ENCODE results near the gene CAPN12.

The CAPN12 gene

DNA sequence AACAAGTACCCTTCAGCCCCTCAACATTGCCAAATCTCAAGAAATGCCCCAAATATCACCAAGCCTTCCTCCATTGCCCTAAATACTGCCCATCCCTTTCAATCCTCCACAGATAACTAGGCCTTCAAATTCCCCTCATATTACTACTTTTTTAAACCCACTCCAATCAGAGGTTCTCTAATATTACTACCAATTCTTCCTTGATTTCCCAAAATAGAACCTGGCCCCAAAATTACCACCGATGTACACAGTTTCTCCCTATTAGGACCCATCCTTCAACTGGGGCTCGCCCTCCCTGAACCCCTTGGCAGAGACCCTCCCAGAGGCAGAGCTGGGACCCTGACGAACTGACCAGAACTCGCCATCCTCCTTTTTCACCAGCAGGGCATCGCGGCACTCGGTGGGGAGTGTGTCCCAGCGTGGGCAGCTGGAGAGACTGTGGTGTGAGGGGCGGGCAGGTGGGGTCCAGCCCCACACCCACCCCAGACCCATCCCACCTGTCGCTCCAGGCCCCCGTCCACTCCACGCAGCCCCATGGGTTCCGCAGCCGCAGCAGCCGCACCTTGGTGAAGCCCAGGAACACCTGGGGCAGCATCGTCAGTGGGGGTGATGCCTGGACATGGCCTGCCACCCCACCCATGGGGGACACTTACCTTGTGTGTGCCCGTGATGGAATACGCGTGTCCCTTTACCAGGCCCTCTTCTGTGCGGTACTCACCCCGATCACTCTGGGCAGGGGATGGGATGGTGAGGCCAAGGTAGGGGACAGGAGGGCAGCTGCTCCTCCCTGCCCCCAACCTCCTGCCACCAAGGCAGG, 6.1 kb downstream of the CAPN12 start:
- DNase-seq, result no peak

DNA sequence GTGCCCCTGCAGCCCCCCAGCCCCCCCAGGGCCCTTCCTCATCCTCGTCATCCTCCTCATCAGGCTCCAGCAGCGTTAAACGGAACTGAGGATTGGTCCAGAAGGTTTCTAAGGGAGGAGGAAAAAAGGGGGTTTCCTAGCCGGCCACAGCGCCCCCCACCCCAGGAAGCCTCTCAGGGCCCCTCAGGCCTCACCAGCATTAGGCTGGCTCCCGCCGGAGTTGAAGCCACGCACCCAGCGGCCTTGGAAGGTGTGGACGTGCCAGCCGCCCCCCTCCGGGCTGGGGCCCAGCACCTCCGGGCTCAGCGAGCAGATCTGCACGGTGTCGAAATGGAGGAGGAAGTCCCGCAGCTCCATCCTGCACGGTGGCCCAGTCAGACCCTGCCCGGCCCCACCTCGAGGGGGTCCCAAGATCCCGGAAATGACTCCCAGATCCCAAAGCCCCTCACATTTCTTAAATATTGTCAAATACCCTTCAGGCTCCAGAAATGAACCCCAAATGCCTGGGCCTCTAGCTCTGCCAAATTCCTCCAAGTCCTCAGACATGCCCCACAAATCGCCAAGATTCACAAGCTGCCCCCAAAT, 6.9 kb downstream of the CAPN12 start:
- no peak for DNase-seq

DNA sequence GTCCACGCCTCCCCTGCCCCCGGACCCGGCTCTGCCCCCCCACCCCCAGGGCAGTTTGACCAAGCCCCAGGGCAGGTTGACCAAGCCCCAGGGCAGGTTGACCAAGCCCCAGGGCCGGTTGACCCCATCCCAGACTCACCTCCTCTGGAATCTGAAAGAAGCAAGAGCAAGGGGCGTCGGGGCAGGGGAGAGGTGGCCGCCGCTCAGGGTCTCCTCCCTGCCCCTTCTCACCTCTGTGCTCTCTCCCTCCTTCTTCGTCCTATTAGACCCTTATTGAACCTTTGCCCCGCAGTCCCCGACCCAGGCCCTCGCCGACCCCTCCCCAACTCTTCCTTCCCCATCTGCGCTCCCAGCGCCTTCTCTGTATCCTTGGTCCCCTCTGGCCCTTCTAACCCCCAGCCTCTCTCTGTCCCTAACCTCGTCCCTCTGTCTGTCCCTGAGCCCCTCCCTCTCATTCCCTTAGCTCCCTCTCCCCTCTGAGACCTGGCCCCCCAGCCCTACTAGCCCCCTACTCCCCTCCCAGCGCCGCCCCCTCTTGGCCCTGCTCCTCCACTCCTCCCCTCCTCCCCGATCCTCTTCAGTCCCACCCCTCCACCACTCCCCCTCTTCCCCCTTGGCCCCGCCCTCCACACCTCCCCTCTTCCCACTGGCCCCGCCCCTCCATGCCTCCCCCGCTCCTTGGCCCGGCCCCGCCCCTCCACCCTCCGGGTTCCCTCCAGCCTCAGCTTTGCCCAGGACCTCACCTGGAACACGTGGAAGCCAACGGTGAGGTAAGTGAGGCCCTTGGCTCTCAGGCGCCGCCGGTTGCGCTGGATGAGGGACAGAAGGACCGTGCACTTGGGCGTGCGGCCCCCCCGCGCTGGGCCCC, 7.6 kb downstream of the CAPN12 start:
- no peak for DNase-seq

DNA sequence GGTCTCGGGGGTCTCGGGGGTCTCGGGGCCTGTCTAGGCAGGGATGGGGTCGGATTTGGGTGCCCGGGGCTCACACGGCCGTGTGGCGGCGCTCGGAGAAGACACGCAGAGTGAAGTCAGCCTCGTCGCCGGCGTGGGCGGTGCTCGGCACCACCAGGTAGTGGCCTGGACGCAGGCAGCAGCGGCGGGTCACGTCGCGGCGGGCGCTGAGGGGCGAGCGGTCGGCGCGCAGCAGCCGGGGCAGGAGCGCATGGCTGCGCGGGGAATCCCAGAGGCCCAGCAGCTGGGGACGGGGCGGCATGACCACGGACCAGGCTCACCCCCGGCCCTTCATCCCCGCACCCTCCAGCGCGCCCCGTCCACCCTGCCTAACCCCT, 8.2 kb downstream of the CAPN12 start:
- DNase-seq, result no peak

DNA sequence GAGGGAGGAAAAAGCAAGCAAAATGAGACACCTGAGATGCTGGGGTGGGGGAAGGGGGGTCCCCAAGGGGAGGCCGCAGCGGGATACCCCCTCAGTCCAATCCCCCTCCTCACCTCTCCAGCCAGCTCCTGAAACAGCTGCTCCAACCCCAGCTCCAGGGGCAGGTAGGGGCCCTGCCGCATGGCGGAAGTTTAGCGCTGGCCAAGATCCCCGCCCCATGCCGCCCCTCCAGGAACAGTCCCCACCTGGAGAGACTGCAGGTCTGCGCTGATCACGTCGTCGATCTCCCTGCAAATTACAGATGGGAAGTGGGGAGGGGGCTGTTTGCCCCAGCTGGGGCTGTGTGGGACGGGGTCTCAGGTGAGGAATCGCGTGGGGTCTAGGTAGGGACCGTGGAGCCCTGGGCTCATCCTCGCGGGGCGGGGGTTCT, 9.0 kb downstream of the CAPN12 start:
- DNase-seq, result no peak

DNA sequence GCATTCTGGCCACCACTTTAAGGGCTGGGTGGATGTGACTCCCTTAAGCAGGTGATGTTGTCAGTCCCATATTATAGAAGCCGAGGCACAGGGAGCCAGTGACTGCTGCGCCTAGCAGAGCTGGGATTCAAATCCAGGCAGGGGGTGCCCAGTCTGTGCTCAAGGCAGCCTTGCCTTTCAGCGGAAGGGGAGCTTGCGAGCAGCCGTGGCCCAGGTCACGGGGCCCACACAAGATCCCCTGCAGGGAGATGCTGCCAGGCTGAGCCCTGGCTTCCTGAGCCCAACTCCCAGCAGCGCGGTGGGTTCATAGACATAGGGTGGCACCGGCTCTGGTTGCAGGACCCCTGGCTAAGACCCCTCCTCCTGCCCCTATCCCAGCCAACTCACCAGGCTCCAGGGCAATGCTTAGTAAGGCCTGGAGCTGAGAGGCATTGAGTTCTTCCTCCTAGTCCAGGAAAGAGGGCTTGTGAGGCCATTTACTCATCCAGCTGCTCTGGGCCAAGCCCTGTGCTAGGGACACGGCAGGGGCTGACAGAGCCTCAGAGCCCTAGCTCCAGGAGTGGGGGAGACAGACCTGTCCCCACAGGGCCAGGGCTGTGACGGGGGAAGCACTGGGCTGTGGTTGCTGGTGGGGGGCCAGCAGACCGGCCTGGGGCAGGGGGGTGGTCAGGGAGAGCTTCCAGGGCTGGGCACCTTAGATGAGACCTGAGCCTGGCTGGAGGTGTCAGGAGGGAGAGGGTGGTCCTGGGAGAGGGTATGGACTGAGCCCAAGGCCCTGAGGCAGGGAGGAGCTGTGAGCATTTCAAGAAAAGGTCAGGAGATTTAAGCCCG, 9.6 kb downstream of the CAPN12 start:
- no peak for DNase-seq

DNA sequence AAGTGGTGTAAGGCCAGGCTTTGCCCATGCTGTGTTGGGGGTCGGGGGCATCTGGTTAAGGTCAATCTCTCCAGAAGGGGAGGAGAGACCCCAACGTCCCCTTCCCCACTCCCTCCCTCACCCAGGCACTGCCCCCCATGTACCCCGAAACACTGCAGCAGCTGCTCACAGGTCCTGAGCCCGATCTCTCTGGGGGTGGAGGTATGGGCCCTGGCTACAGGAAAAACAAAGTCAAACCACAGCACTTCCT, 10.2 kb downstream of the CAPN12 start:
- no peak for DNase-seq

DNA sequence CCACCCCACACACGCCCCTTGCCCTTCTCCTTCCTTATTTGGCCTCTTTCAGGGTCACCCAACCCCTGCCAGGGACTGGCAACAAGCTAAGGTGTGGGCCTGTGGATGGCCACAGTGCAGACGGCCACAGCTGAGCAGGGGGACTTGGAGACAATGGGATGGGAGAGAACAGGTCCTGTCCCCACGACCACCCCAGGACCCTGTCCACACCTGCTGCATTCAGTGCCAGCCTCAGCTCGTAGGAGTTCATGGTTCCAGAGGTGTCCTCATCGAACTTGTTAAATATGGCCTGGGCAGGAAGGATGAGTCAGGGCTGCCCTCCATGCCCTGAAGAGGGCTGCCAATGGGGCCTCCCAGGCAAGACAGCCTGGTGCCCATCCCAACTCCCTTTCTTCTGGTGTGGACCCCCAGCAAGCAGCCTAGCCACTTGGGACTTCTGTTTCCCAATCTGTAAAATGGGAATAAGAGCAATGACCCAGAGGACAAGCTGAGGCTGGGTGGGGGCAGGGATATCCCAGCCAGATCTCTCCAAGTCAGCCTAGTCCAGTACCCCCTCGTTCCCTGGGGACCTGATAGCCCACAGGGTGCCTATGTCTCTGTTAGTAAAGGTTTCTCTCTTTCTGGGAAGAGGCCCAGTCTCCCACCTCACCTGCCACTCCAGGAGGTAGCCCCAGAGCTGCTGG, 10.6 kb downstream of the CAPN12 start:
- DNase-seq, result no peak

DNA sequence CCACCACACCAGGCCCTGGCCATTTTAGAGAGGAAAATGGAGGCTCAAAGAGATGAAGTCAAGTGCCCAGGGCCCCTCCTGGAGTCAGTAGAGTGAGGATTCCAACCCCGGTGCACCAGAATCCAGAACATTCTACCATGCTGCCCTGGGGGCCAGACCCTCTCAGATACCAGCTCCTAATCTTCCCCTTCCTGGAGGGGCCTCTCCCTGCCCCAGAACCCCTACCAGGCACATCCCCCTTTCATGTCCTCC, 11.1 kb downstream of the CAPN12 start:
- DNase-seq, result no peak

DNA sequence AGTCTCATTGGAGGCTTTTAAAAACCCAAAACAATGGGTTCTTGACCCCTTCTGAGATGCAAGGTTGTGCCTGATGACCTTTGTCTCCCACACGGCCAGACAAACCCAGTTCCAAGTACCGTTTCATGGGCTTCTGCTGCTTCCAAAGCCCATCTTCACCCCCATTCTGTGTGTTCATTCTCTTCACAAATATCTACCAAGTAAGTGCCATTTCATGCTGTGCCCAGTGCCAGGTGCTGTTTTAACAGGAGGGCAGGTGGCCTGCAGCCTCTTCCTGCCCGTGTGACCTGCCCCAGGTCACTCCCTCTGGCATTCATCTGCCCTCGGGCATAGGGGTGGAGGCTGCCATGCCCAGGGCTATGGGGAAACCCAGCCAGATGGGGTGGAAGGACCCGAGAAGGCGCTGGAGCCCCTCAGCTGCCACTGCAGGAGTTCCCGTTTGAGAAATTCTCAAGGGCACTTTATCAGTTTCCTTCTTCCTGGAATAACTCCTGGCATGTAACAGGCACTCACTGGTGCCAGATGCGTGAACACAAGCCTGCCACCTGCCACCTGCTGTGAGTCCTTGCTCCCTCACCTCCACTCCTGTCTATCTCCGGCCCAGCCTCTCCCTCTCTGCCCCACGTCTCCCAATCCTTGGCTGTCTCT, 12.5 kb downstream of the CAPN12 start:
- DNase-seq, result no peak

DNA sequence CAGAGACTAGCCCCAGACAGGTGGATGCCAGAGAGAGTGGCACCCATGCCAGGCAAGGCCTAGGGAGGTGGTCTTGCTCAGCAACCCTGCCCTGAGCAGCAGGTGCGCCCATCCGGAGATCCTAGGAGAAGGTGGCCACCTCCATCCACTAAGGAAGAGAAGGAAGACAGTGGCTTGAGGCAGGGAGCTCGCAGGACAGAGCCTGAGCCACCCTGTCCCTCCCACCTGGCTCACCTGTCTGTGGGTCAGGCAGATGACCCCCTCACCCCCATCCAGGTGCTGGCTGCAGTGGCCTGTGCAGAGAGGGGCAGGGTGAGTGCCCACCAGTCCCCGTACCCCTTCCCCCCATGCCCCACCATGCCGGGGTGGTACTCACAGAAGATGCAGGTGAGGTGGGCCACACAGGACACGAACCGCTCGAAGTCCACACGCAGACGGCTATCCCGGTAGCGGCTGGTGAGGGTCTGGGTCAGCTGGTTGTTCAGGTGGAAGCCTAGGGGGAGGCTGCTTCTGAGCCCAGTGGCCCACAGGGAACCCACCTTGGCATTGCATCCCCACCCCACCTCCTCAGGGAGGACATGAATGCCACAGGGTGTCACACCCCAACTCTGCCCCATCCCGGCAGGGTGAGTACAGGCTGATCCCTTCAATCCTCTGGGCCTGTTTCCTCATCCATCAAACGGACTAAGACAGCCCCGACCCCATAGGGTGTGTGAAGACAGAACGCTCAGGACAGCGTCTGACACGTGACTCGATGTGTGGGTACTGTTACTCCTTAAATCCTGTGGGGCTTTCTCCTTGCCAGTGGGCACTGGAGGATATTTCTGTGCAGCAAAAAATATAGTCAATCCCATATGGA, 13.3 kb downstream of the CAPN12 start:
- DNase-seq, result no peak

DNA sequence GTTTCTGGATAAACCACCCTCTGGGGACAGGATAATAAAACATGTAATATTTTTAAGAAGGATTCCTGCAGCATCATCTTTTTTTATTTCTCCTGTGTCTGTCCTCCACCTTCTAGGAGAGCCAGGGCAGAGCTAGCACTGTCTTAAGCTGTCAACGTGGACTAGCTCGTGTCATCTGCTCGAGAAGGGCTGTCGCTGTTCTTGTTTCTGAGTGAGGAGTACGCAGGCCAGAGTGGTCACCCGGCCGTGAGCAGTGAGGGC, 13.9 kb downstream of the CAPN12 start:
- no peak for DNase-seq

DNA sequence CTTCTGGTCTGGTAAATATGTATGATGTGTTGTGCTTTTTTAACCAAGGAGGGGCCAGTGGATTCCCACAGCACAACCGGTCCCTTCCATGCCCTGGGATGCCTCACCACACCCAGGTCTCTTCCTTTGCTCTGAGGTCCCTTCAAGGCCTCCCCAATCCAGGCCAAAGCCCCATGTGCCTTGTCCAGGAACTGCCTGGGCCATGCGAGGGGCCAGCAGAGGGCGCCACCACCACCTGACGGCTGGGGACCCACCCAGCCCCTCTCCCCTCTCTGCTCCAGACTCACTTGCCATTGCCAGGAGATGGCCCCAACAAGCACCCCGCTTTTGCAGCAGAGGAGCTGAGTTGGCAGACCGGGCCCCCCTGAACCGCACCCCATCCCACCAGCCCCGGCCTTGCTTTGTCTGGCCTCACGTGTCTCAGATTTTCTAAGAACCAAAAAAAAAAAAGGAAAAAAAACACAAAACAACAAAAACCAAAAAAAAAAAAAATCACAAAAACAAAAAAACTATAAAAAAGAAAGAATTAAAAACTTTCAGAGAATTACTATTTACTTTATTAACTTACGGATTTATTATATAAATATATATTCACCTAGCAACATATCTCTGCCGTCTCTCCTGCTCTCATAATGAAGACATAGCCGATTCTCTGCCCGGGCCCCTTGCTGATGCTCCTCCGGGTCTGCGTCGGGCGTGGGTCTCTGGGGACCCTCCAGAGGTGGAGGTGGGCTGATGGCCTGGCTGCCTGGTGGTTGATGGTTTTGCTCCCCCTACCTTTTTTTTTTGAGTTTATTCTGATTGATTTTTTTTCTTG, 14.4 kb downstream of the CAPN12 start:
- peak; percentile 21 for DNase-seq

DNA sequence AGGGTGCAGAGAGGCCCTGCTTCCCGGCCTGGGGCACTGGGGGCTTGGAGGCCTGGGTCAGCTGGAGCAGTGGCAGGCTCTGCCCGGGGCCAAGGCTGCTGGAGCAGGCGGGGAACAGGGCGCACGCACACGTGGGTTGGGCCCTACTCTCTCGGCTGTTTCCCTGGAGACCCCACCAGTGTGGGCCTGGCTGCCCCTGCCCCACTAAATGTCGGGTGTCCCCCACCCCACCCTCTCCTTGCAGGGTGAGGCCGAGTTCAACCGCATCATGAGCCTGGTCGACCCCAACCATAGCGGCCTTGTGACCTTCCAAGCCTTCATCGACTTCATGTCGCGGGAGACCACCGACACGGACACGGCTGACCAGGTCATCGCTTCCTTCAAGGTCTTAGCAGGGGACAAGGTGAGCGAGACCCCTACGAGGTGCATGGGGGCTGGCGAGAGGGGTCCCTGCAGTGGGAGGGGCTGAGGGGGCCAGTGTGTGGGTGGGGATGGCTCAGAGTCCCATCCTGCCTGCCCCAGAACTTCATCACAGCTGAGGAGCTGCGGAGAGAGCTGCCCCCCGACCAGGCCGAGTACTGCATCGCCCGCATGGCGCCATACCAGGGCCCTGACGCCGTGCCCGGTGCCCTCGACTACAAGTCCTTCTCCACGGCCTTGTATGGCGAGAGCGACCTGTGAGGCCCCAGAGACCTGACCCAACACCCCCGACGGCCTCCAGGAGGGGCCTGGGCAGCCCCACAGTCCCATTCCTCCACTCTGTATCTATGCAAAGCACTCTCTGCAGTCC, 15.3 kb downstream of the CAPN12 start:
- DNase-seq, result no peak

DNA sequence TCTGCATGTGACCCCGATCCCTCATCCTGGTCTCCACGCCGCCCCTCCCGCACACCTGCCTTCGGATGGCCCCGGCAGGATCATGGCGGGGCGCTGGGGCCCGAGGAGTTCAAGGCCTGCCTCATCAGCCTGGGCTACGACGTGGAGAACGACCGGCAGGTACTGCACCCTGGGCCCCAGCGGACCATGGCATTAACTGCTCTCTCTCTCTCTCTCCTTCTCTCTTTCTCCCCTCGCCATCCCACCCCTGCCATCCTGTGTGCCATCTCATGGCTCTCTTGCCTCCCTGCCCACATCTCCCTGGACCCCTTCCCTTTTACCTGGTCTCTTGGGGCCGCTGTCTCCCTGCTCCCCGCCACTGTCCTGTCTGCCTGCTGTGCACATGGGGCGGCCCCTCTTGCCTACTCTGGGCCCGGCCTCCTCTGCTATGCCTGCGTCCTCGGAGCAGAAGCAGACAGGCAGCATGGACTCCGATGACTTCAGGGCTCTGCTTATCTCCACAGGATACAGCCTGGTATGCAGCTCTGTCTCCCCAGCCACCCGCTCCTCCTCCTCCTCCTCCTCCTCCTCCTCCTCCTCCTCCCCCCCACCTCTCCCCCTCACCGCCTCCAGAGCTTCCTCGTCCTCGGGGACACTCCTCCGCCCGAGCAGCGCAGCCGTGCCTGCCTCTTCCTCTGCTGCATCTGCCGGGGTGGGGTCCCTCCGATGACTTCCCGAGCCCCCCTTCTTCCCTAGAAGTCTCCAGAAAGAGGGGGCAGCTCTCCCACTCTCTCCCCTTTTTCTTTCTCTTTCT, 16.2 kb downstream of the CAPN12 start:
- DNase-seq, result no peak

DNA sequence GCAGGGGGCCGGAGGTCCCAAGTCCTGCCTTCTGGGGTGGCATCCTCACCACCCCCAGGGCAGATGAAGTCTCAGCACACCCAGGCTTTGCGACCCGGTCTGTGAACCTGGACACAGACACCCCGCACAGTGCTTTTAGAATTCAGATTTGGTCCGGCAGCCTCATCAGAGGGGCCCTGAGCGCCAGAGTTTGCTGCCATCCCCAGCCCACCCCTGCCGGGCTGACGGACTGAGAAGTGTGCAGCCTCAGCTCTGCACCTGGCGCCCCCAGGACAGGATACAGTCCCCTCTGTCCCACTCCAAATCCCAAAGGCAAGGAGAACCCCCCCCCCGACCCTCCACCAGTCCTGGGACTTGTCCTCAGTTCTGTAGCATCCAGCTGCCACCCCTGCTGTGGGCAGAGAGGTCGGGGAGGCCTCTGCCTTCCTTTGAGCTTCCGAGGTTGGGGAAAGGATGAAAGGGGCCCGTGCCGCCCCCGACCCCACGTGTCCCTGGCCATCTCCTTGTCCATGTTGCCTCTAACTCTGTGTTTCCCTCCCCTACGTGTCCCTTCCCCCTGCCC, 16.9 kb downstream of the CAPN12 start:
- no peak for DNase-seq

DNA sequence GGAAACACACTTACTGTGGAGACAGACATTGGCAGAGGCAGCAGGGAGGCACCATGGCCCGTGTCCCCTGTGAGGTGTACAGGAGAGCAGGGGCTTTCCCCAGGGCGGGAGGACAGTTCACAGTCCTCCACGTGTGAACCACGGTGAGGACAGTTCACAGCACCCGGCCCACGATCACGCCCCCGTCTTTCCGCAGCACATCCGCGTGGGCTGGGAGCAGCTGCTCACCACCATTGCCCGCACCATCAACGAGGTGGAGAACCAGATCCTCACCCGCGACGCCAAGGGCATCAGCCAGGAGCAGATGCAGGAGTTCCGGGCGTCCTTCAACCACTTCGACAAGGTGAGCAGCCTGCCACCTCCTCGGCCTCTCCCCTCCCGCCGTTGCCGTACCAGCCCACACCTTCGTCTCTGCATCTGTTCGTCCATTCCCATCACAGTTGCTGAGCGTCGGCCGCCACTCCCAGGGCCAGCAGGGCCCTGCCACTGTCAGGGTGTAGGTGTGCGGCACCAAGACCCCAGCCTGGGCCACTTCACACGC, 17.4 kb downstream of the CAPN12 start:
- DNase-seq, result no peak

DNA sequence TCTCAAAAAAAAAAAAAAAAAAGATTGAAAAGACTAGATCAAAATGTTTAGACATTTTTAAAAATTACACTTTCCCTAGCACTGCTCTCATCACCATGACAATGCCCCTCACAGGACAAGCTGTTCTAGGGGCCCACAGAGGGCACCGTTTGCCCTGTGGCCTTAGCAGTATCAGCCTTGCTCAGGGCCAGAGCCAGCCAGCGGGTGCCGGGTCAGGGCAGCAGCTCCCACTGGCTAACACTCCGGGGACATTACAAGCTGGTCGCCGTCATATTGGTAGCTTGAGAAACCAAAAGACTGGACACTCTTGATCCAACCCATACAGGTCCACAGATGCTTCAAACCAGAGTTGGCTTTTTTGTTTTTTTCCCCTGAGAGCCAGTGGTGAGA, 18.0 kb downstream of the CAPN12 start:
- DNase-seq, result no peak
